Smooth muscle cell (in vitro differentiated cells): ENCODE measurements around the gene COL6A2. TPM values are rescaled to one million over a fixed set of nuclear protein-coding genes. Genes with fewer than 3 reads are reported as not detected.
A peak's percentile ranks its signal among the peaks of the same experiment; 100 is the strongest.

Experiments
- DNase-seq: peaks from one replicate; lab custom pipeline; 2025; ENCODE audit not compliant: unreplicated experiment; lab: John Stamatoyannopoulos, UW
- H2AFZ ChIP-seq: fragments of 200-600 bp; sonication (generic); 2 replicates; pipeline ENCODE4 v1.6.0; 2016; ENCODE audit warnings: antibody characterized with exemption, low read depth, mild to moderate bottlenecking
- H3F3A ChIP-seq: fragments of 200-600 bp; sonication (generic); 2 replicates; pipeline ENCODE4 v1.6.0; 2017; ENCODE audit warnings: antibody characterized with exemption, low read depth
- H3K27ac ChIP-seq: fragments of 200-600 bp; sonication (generic); 2 replicates; pipeline ENCODE4 v1.5.1; 2016; ENCODE audit warnings: low read depth, mild to moderate bottlenecking
- H3K27me3 ChIP-seq: fragments of 200-600 bp; sonication (generic); 2 replicates; pipeline ENCODE4 v1.6.1; 2016; ENCODE audit warnings: low read depth, mild to moderate bottlenecking
- H3K36me3 ChIP-seq: fragments of 200-600 bp; sonication (generic); 2 replicates; pipeline ENCODE4 v1.5.1; 2016; ENCODE audit warnings: low read depth
- H3K4me1 ChIP-seq: fragments of 200-600 bp; sonication (generic); 2 replicates; pipeline ENCODE4 v1.5.1; 2016; ENCODE audit warnings: low read depth
- H3K4me2 ChIP-seq: fragments of 200-600 bp; sonication (generic); 2 replicates; pipeline ENCODE4 v1.6.0; 2016; ENCODE audit warnings: mild to moderate bottlenecking
- H3K4me3 ChIP-seq: fragments of 200-600 bp; sonication (generic); 2 replicates; pipeline ENCODE4 v1.5.1; 2016; ENCODE audit warnings: mild to moderate bottlenecking
- H3K79me2 ChIP-seq: fragments of 200-600 bp; sonication (generic); 2 replicates; pipeline ENCODE4 v1.6.0; 2016; ENCODE audit warnings: low read depth, mild to moderate bottlenecking
- H3K9ac ChIP-seq: fragments of 200-600 bp; sonication (generic); 2 replicates; pipeline ENCODE4 v1.6.0; 2016; ENCODE audit warnings: low read depth
- H3K9me3 ChIP-seq: fragments of 200-600 bp; sonication (generic); replicated peaks from 2 replicates; pipeline ENCODE4 v1.5.1; 2016; ENCODE audit warnings: low read depth
- H4K20me1 ChIP-seq: fragments of 200-600 bp; sonication (generic); 2 replicates; pipeline ENCODE4 v1.6.0; 2016; ENCODE audit warnings: low read depth
- WGBS: methylation state at CpG from one replicate; pipeline ENCODE4 v1.1.7; 2016; ENCODE audit warnings: low lambda C conversion rate; 5-methylcytosine and 5-hydroxymethylcytosine counted together
- polyA plus RNA-seq: library from polyadenylated mRNA; unstranded; fragments of >200 nt; fragmentation: Nextera tagmentation; extraction: Ambion mirVana; gene quantifications from 2 replicates; pipeline ENCODE4 v1.2.1, GENCODE V29; 2016
- total RNA-seq: library from RNA; depleted of rRNA; stranded (reverse); fragments of >200 nt; gene quantifications from 2 replicates; pipeline ENCODE4 v1.2.3, GENCODE V29; 2014
- TF ChIP-seq, protein P1 (sequence below): fragments of 200-600 bp; sonication (generic); IDR thresholded peaks from 2 replicates; pipeline ENCODE4 v1.5.1; 2017; ENCODE audit warnings: borderline replicate concordance, mild to moderate bottlenecking, antibody characterized with exemption; ENCODE audit not compliant: insufficient read depth, poor library complexity, severe bottlenecking

The COL6A2 gene
- total and polyA plus RNA-seq, 2 experiments from 2014 or later = 1,570 to 4,089 TPM

DNA sequence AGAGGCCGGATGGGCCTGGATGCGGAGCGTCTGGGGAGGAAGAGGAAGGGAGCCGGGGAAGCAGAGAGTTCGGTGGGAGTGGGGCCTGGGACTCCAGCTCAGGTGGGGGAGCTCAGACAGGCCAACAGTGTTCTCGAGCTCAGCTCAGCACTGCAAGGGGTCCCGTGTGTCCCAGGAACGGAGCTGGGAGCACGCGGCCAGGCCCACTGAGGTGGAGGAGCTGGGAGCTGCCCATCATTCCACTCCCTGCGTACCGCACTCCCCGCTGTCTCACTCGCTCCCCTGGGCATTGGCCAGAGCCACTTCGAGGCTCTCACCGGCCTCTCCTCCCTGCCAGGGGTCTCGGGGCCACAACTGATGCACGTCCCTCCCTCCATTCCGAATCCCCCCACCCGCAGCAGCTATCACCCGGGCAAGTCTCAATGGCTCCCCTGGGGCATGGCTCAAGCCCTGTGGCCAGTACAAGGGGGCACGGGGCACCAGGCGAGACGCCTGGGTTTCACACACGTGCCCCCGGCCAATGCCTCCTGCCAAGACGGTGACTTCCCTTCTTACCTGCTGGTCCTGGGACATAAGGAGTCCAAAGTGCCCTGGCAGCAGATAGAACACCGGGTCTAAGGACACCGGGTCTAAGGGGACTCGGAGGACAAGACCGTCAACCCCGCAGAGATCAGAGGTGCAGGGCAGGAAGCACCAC lies 30.3 kb upstream of the COL6A2 start:
- Histone ChIP-seq H3K27me3 (no peaks in the 10 kb centered on the region), H3K9ac (peak overlapping the region; percentile 2), H3K79me2 (no peaks in the 10 kb centered on the region), H4K20me1 (no peaks in the 10 kb centered on the region), H2AFZ (no peak overlapping the region), H3K4me2 (no peak overlapping the region), H3K9me3 (no peaks in the 10 kb centered on the region), H3K27ac (peak overlapping the region; percentile 96), H3F3A (no peaks in the 10 kb centered on the region), H3K4me3 (no peak overlapping the region), H3K4me1 (peaks cover 18% of the 10 kb centered on the region), H3K36me3 (no peaks in the 10 kb centered on the region)
- 93% methylated on average over 27 of the region's 32 CpGs for WGBS
- no peak for DNase-seq
- TF ChIP-seq, protein P1, sequence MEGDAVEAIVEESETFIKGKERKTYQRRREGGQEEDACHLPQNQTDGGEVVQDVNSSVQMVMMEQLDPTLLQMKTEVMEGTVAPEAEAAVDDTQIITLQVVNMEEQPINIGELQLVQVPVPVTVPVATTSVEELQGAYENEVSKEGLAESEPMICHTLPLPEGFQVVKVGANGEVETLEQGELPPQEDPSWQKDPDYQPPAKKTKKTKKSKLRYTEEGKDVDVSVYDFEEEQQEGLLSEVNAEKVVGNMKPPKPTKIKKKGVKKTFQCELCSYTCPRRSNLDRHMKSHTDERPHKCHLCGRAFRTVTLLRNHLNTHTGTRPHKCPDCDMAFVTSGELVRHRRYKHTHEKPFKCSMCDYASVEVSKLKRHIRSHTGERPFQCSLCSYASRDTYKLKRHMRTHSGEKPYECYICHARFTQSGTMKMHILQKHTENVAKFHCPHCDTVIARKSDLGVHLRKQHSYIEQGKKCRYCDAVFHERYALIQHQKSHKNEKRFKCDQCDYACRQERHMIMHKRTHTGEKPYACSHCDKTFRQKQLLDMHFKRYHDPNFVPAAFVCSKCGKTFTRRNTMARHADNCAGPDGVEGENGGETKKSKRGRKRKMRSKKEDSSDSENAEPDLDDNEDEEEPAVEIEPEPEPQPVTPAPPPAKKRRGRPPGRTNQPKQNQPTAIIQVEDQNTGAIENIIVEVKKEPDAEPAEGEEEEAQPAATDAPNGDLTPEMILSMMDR = no peak

DNA sequence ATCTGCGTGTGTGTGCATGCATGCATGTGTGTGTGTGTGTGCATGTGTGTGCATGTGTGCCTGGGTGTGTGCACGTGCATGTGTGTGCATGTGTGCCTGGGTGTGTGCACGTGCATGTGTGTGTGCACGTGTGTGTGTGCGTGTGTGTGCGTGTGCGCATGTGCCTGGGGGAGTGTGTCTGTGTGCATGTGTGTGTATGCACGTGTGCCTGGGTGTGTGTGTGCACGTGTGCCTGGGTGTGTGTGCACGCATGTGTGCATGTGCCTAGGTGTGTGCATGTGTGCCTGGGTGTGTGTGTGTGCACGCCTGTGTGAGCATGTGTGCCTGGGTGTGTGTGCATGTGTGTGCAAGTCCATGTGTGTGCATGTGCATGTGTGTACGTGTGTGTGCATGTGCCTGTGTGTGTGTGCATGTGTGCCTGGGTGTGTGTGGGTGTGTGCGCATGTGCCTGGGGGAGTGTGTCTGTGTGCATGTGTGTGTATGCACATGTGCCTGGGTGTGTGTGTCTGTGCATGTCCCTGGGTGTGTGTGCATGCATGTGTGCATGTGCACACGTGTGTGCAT lies 29.3 kb upstream of the COL6A2 start:
- DNase-seq = no peak
- Histone ChIP-seq H3K27ac (no peak overlapping the region), H2AFZ (no peak overlapping the region), H3K79me2 (no peaks in the 10 kb centered on the region), H3K9me3 (no peaks in the 10 kb centered on the region), H3K9ac (no peak overlapping the region), H3K36me3 (no peaks in the 10 kb centered on the region), H4K20me1 (no peaks in the 10 kb centered on the region), H3K27me3 (no peaks in the 10 kb centered on the region), H3F3A (no peaks in the 10 kb centered on the region), H3K4me3 (no peak overlapping the region), H3K4me1 (peaks cover 18% of the 10 kb centered on the region), H3K4me2 (no peak overlapping the region)
- TF ChIP-seq, protein P1 = no peak
- 75% methylated on average over 10 of the region's 14 CpGs for WGBS

- WGBS = 90% methylated on average over 13 of the region's 13 CpGs
- no peak for DNase-seq
These were observed 28.7 kb upstream of the COL6A2 start for GRCh38 chr21:46069166-46069565.

More at GRCh38 chr21:46069166-46069565, 28.7 kb upstream of the COL6A2 start:
- Histone ChIP-seq H2AFZ (no peak overlapping the region), H3K27me3 (no peaks in the 10 kb centered on the region), H3K36me3 (no peaks in the 10 kb centered on the region), H3K9me3 (no peaks in the 10 kb centered on the region), H4K20me1 (no peaks in the 10 kb centered on the region), H3K4me3 (no peak overlapping the region), H3K27ac (no peak overlapping the region), H3K4me2 (no peak overlapping the region), H3K9ac (no peak overlapping the region), H3K79me2 (no peaks in the 10 kb centered on the region), H3F3A (no peaks in the 10 kb centered on the region), H3K4me1 (peaks cover 18% of the 10 kb centered on the region)
- TF ChIP-seq, protein P1 = no peak
